Spinal cord (tissue), 10 donors: ENCODE data around the gene NTRK3. TPM values are rescaled to one million over a fixed set of nuclear protein-coding genes. Genes with fewer than 3 reads are reported as not detected.
"Not testable (repeated sequence)": the region's sequence is repeated elsewhere in the genome, so short reads cannot be mapped to it uniquely, and the experiment has no call there.

Experiments used
- DNase-seq, 6 donors: peaks; one replicate each; pipeline versions ENCODE4 v3.0.0 to v3.0.0-alpha.2; 2013 to 2015; ENCODE audit warnings: low spot score in 6 of 6, low read depth in 4 of 6
- H3K27ac ChIP-seq: one replicate; pipeline ENCODE4 v1.5.1; 2013; ENCODE audit warnings: low read depth, low read length, control low read depth
- H3K27me3 ChIP-seq: one replicate; pipeline ENCODE4 v1.6.1; 2013; ENCODE audit warnings: low read length; ENCODE audit not compliant: control insufficient read depth, insufficient read depth
- H3K36me3 ChIP-seq: one replicate; pipeline ENCODE4 v1.6.1; 2013; ENCODE audit warnings: low read length; ENCODE audit not compliant: control insufficient read depth, insufficient read depth
- H3K4me1 ChIP-seq: one replicate; pipeline ENCODE4 v1.6.1; 2013; ENCODE audit warnings: low read length; ENCODE audit not compliant: control insufficient read depth, insufficient read depth
- H3K4me3 ChIP-seq: one replicate; pipeline ENCODE4 v1.5.1; 2013; ENCODE audit warnings: low read depth, low read length, control low read depth
- H3K9me3 ChIP-seq: one replicate; pipeline ENCODE4 v1.6.1; 2013; ENCODE audit warnings: low read length; ENCODE audit not compliant: control insufficient read depth, insufficient read depth
- WGBS: methylation state at CpG from one replicate; pipeline ENCODE4 v1.1.5; 2013; ENCODE audit warnings: missing lambda C conversion rate; ENCODE audit not compliant: insufficient coverage; 5-methylcytosine and 5-hydroxymethylcytosine counted together
- polyA plus RNA-seq, 2 donors: library from polyadenylated mRNA; unstranded; fragments of 120-200 nt; gene quantifications; one replicate each; pipeline ENCODE4 v1.2.1, GENCODE V29; 2013; ENCODE audit not compliant: insufficient read length in 2 of 2
- total RNA-seq, 2 donors: library from RNA; depleted of rRNA in 1 of 2; stranded (reverse); fragments of 120-200 nt in 1 of 2; fragments of >200 nt in 1 of 2; gene quantifications; one replicate each; pipeline versions ENCODE4 v1.2.3 to v1.2.4, GENCODE V29; 2013 to 2014
- donor health status: healthy.

The NTRK3 gene
- total and polyA plus RNA-seq, 4 donors, result 49.5 to 68.1 (median 60.9) TPM

DNA sequence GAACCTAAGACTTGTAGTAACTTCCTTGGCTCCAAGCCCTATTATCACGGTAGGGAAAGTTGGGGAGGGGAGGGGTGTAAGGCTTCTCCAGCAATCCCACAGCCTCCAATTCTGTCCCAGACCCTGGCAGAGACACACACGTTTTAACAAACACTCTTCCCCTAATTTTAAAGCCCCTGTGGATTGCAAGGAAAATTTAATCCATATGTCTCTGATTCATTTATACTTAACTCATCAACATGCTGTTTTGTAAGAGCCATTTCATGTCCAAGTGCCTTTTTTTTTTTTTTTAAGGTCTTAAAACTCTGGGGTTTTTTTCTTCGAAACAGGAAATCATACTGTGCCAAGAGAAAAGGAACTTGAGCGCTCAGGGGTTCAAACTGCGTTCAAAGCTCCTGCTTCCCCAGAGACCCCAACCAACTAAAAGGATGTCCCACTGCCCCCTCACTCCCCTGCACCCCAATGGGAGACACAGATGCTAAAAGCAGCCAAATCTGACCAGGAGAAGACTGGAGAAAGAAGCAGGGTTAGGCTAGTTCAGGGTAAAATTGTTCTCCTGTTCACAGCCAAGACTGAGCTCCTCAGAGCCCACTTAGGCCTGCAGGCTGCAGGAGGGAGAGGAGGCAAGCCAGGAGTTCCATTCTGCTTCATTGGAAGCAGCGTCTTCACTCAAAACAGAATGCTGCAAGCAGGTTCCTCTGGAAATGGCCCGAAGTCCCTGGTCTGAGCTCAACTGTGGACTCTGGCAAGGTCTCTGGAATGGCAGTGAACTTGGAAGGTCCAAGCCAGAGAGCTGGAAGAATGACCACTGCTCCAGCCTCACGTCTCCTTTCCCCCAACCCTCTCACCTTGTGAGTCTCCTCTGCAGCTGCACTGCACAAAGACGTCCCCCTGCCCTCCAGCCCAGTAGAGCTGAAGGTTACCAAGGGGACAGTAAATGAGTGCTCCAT lies 172.5 kb downstream of the NTRK3 start:
- Histone ChIP-seq H3K4me1 (peaks cover 19% of the 10 kb centered on the region), H3K9me3 (no peaks in the 10 kb centered on the region), H3K27me3 (no peaks in the 10 kb centered on the region), H3K4me3 (no peak overlapping the region), H3K36me3 (no peaks in the 10 kb centered on the region), H3K27ac (peak overlapping the region; percentile 48)
- peak in 2 of 6 donors; percentile 53 to 66 for DNase-seq
- WGBS, result 49% methylated on average over 4 of the region's 9 CpGs

DNA sequence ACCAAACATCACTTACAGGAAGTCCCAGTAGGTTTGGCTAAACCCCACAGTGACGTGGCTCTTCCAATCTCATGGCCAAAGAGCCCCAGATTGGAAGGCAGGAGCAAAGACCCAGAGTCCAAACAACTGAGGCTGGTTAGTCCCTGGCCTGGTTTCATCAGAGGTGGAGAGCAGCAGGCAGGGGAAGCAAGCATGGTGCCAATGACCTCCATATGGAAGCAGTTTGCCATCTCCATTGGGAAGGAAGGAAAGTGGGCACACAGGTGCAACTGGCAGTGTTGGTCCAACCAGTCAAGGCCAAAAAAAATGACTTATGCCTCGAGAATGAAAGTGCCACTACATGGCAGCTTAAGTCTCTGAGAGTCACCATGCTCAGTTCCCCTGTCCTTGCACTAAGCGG lies 175.9 kb downstream of the NTRK3 start:
- Histone ChIP-seq H3K4me1 (peaks cover 12% of the 10 kb centered on the region), H3K36me3 (peaks cover 3% of the 10 kb centered on the region), H3K9me3 (no peaks in the 10 kb centered on the region), H3K27me3 (no peaks in the 10 kb centered on the region), H3K27ac (no peak overlapping the region), H3K4me3 (no peak overlapping the region)
- DNase-seq, result no peak
- WGBS, result 92% methylated on average over 3 of the region's 3 CpGs

DNA sequence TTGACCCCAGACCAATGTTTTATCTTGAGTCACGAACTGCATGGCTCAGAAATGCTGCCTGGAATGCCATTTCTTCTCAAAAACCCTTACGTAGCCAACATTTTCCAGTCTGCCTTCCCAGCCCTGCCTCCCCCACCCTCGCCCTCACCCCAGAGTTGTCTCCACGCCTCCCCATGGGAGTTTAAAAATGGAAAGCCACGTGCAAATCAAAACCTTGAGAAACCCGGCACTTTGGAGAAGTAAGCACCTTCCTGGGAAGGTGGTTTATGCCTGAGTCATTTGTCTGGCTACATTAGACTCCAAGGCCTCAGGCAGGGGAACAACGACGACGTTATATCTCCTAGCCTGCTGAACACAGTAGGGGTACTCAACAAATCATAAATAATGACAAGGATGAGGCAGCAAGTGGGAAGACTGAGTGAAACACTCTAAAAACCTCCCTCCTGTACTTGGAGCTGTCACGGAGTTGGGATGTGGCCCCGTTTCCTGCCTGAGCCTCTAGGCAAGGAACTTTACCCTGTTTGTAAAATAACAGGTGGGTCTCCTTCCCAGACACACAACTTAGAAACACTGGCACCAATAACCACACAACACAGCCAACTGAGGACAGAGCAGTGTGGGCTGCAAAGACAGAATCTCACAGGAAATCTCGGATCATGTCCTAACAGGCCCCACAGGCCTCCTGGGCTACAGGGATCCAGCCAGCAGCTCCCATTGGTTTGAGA lies 179.1 kb downstream of the NTRK3 start:
- no peak for DNase-seq
- WGBS, result 76% methylated on average over 6 of the region's 12 CpGs
- no peak overlapping the region for H3K27ac ChIP-seq

DNA sequence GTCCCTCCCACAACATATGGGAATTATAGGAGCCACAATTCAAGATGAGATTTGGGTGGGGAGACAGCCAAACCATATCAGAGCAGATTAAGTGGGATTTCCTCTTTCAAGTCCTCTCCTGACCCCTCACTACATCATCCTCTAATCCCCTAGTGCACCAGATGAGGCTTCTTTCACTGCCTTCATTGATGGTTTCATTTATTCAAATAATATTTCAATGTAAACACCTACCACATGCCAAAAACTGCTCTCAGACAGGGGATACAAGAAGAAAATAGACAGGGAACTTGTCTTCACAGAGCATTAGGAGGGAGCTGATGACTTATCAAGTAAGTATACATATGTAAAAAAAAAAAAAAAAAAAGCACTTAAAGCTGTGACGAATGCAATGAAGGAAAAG lies 180.2 kb downstream of the NTRK3 start:
- Histone ChIP-seq H3K4me1 (no peaks in the 10 kb centered on the region), H3K27ac (no peak overlapping the region), H3K36me3 (peaks cover 3% of the 10 kb centered on the region), H3K27me3 (no peaks in the 10 kb centered on the region), H3K9me3 (no peaks in the 10 kb centered on the region), H3K4me3 (no peak overlapping the region)
- no peak for DNase-seq
- no CpG with 5 or more reads among the region's 1 CpG for WGBS

More for the DNA sequence above, 179.1 kb downstream of the NTRK3 start:
- no peaks in the 10 kb centered on the region for H3K9me3 ChIP-seq
- H3K27me3 ChIP-seq, result no peaks in the 10 kb centered on the region
- no peak overlapping the region for H3K4me3 ChIP-seq
- H3K36me3 ChIP-seq, result peaks cover 3% of the 10 kb centered on the region
- no peaks in the 10 kb centered on the region for H3K4me1 ChIP-seq

DNA sequence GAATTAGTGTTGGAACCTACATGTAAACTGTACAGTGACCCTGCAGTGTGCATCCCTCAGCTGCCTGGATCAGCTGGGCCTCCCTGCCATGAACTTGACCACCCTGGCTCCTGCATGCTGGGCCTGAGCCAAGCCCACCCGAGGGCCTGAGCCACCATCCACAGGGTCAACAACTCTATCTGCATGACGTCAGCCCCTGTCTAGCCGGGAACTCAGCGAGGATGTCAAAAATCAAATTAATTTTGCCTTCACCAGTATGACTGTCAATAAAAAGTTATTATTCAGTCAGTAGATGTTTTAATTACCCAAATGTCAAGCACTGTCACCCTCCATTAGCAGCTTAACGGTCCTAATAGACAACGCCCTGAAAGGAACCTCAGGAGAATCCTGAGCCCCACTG lies 181.4 kb downstream of the NTRK3 start:
- Histone ChIP-seq H3K36me3 (peaks cover 3% of the 10 kb centered on the region), H3K4me1 (no peaks in the 10 kb centered on the region), H3K9me3 (no peaks in the 10 kb centered on the region), H3K4me3 (no peak overlapping the region), H3K27ac (no peak overlapping the region), H3K27me3 (no peaks in the 10 kb centered on the region)
- 77% methylated on average over 3 of the region's 6 CpGs for WGBS
- no peak for DNase-seq

DNA sequence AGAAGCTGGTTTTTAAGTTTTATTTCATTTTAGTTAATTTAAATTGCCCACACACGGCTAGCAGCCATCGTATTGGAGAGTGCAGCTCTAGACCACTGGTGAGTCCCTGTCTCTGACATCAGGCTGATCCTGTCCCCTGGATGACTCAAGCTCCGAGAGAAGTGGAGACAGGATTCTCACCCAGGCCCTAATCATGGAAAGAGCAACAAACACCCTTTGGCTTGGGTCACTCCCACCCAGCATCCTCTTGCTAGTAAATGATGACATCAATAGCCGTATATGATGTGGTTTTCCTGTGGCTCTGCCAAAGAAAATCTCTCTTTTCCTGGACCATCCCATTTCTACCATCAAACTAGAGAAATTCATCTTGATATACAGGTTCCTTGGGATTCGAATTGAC lies 182.2 kb downstream of the NTRK3 start:
- Histone ChIP-seq H3K27ac (no peak overlapping the region), H3K9me3 (no peaks in the 10 kb centered on the region), H3K4me1 (peaks cover 5% of the 10 kb centered on the region), H3K27me3 (no peaks in the 10 kb centered on the region), H3K4me3 (no peak overlapping the region), H3K36me3 (peaks cover 3% of the 10 kb centered on the region)
- DNase-seq, result no peak
- WGBS, result 93% methylated on average over 4 of the region's 5 CpGs

DNA sequence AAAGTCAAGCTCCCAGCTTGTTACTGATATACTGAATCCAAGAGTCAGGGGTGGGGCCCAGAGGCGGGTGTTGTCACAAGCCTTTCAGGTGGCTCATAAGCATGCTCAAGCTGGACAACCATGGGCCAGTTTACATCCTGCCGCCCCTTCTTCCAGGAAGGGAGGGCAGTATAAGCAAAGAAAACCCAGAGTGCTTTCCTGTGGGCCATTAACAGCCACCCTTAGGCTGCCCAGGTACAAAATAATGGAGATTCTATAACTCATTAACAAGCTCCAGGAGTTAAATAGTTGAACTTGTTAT lies 183.2 kb downstream of the NTRK3 start:
- no peak overlapping the region for H3K4me3 ChIP-seq
- 71% methylated on average over 2 of the region's 2 CpGs for WGBS
- H3K27ac ChIP-seq, result no peak overlapping the region
- DNase-seq, result no peak
- H3K9me3 ChIP-seq, result no peaks in the 10 kb centered on the region
- peaks cover 9% of the 10 kb centered on the region for H3K4me1 ChIP-seq
- H3K36me3 ChIP-seq, result no peaks in the 10 kb centered on the region
- no peaks in the 10 kb centered on the region for H3K27me3 ChIP-seq

DNA sequence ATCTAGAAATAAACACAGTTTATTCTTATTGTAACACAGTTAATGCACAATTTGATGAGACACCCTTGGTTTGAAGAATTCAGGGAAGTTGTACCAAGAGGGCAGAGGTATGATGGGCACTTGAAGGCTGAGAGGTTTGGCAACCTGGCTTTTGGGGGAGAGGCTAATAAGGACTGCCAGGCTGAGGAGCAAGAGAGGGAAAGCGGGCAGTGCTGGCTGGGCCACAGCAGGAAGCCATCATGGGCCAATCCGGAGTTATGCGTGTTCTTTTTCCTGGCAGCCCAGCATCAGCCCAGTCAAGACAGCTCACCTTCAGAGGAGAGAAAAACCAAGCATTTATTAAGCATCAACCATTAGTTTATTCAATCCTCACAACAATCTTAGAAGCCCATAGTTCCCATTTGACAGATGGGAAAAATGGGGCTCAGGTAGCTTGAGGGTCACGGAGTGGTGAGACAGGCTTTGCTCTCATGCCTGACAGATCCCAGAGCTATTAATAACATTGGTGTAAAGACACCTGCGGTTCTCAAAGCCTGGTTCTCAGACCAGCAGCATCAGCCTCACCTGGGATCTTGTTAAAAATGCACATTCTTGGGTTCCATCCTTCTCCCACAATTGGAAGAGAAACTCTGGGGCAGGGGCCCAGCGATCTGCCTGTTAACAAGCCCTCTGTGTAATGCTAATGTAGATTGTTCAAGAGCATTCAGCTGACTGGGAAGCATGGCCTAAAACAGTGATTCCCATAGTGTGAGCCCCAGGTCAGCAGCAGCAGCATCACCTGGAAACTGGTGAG lies 183.7 kb downstream of the NTRK3 start:
- Histone ChIP-seq H3K27ac (no peak overlapping the region), H3K4me3 (no peak overlapping the region), H3K36me3 (no peaks in the 10 kb centered on the region), H3K9me3 (no peaks in the 10 kb centered on the region), H3K4me1 (peaks cover 9% of the 10 kb centered on the region), H3K27me3 (no peaks in the 10 kb centered on the region)
- DNase-seq, result no peak
- 63% methylated on average over 4 of the region's 6 CpGs for WGBS

DNA sequence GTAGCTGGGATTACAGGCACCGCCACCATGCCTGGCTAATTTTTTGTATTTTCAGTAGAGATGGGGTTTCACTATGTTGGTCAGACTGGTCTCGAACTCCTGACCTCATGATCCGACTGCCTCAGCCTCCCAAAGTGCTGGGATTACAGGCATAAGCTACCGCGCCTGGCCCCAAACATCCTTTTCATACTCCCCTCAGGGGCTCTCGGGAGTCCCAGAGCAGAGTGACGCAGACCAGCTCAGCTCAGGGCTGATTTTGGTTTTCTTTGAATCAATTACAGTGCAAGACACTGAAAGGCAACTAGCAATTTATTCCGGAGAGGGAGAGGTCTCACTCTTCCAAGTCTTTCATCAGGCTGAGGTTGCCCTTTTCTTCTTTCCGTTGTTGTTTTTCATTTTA lies 184.4 kb downstream of the NTRK3 start:
- DNase-seq, H3K27me3 ChIP-seq, H3K4me1 ChIP-seq, H3K4me3 ChIP-seq, H3K27ac ChIP-seq, H3K9me3 ChIP-seq, H3K36me3 ChIP-seq: not testable (repeated sequence)
- 77% methylated on average over 6 of the region's 9 CpGs for WGBS
